H1 (cell line): ENCODE measurements around the gene SLC13A3. TPM values are rescaled to one million over a fixed set of nuclear protein-coding genes. Genes with fewer than 3 reads are reported as not detected.
A peak's percentile ranks its signal among the peaks of the same experiment; 100 is the strongest.

ENCODE experiments used
- CTCF ChIA-PET: fragments of 300-600 bp; sonication (Branson Sonifier 250); formaldehyde crosslinking; loops from one replicate; lab custom pipeline; 2021; ENCODE audit not compliant: partially characterized antibody; lab: Charles Lee
- POLR2A ChIA-PET: fragments of 300-600 bp; sonication (Branson Sonifier 250); formaldehyde crosslinking; loops from one replicate; lab custom pipeline; 2021; ENCODE audit warnings: inconsistent platforms; ENCODE audit not compliant: partially characterized antibody; lab: Charles Lee
- DNase-seq, 2 experiments: peaks; one replicate each; pipeline versions ENCODE4 v3.0.0 to v3.0.0-alpha.2; 2010 to 2022; ENCODE audit warnings: low spot score in 2 of 2, low read depth in 1 of 2, mixed read lengths in 1 of 2
- FAIRE-seq: peaks from 2 replicates; lab custom pipeline; 2011; peaks lifted over from hg19 to GRCh38; lab: Jason Lieb, UNC
- H2AFZ ChIP-seq: 2 replicates; pipeline ENCODE4 v1.8.1; 2012; ENCODE audit warnings: low read length, inconsistent platforms
- H2AK5ac ChIP-seq: 2 replicates; pipeline ENCODE4 v1.6.1; 2013; ENCODE audit warnings: low read depth, low read length
- H2BK120ac ChIP-seq: replicated peaks from 2 replicates; pipeline ENCODE3; 2013; ENCODE audit warnings: low read depth, low read length, inconsistent platforms
- H2BK12ac ChIP-seq: 2 replicates; pipeline ENCODE4 v1.6.1; 2013; ENCODE audit warnings: low read depth, low read length
- H2BK15ac ChIP-seq: 2 replicates; pipeline ENCODE4 v1.6.1; 2013; ENCODE audit warnings: low read length
- H2BK20ac ChIP-seq: 2 replicates; pipeline ENCODE4 v1.6.1; 2013; ENCODE audit warnings: low read length
- H2BK5ac ChIP-seq: 2 replicates; pipeline ENCODE4 v1.6.1; 2013; ENCODE audit warnings: low read depth, low read length
- H3K14ac ChIP-seq: 2 replicates; pipeline ENCODE4 v1.6.1; 2013; ENCODE audit warnings: inconsistent platforms; ENCODE audit not compliant: insufficient read length
- H3K18ac ChIP-seq: 2 replicates; pipeline ENCODE4 v1.6.1; 2013; ENCODE audit warnings: low read length; ENCODE audit errors: extremely low read depth
- H3K23ac ChIP-seq: 2 replicates; pipeline ENCODE4 v1.6.1; 2013; ENCODE audit warnings: inconsistent platforms; ENCODE audit not compliant: insufficient read length
- H3K23me2 ChIP-seq: 2 replicates; pipeline ENCODE4 v1.6.1; 2013; ENCODE audit warnings: low read depth, low read length
- H3K27ac ChIP-seq: 2 replicates; pipeline ENCODE4 v1.6.1; 2011; ENCODE audit warnings: low read depth, low read length, inconsistent platforms
- H3K27me3 ChIP-seq, 4 experiments: replicated peaks in 1 of 4; 1 replicate in 1 of 4; 2 replicates in 3 of 4; pipeline versions ENCODE4 v1.6.1 to v1.8.1; 2011 to 2013; ENCODE audit warnings: low read length in 3 of 4, mild to moderate bottlenecking in 3 of 4, inconsistent platforms in 2 of 4, mixed read lengths in 2 of 4, moderate library complexity in 1 of 4; ENCODE audit not compliant: control insufficient read depth in 3 of 4, insufficient read depth in 3 of 4; ENCODE audit errors: extremely low read depth in 1 of 4
- H3K36me3 ChIP-seq, 4 experiments: 2 replicates each; pipeline versions ENCODE4 v1.6.1 to v1.8.1; 2011 to 2013; ENCODE audit warnings: mild to moderate bottlenecking in 4 of 4, low read length in 3 of 4, moderate library complexity in 2 of 4, control low read depth in 1 of 4, inconsistent platforms in 1 of 4; ENCODE audit not compliant: insufficient read depth in 4 of 4, control insufficient read depth in 2 of 4
- H3K4ac ChIP-seq: replicated peaks from 2 replicates; pipeline ENCODE3; 2013; ENCODE audit warnings: low read length, low read depth, mixed read lengths, inconsistent platforms; ENCODE audit not compliant: insufficient read length
- H3K4me1 ChIP-seq, 4 experiments: replicated peaks in 1 of 4; 1 replicate in 1 of 4; 2 replicates in 3 of 4; pipeline versions ENCODE4 v1.6.1 to v1.8.1; 2011 to 2013; ENCODE audit warnings: low read length in 3 of 4, inconsistent platforms in 2 of 4, mixed read lengths in 1 of 4; ENCODE audit not compliant: insufficient read depth in 4 of 4, control insufficient read depth in 3 of 4
- H3K4me2 ChIP-seq, 2 experiments: 2 replicates each; pipeline versions ENCODE4 v1.6.1 to v1.8.1; 2011 to 2013; ENCODE audit warnings: low read depth in 2 of 2, low read length in 2 of 2, control low read depth in 1 of 2, inconsistent platforms in 1 of 2, mild to moderate bottlenecking in 1 of 2; ENCODE audit not compliant: insufficient read depth in 1 of 2
- H3K4me3 ChIP-seq, 4 experiments: fragments of 200-600, 300-600 bp in 1 of 4; sonication (generic), shearing (Covaris generic), sonication (Bioruptor Twin) in 1 of 4; 2 replicates each; pipeline versions ENCODE4 v1.5.1 to v1.8.1; 2011 to 2016; ENCODE audit warnings: low read length in 4 of 4, low read depth in 3 of 4, control low read depth in 2 of 4, inconsistent platforms in 2 of 4, mild to moderate bottlenecking in 2 of 4, mixed read lengths in 1 of 4, moderate library complexity in 1 of 4; ENCODE audit not compliant: insufficient read depth in 2 of 4; ENCODE audit errors: extremely low read depth in 1 of 4
- H3K56ac ChIP-seq: replicated peaks from 2 replicates; pipeline ENCODE3; 2013; ENCODE audit warnings: low read depth, mild to moderate bottlenecking, mixed read lengths, low read length, inconsistent platforms; ENCODE audit not compliant: insufficient read length
- H3K79me1 ChIP-seq: 2 replicates; pipeline ENCODE4 v1.6.1; 2013; ENCODE audit warnings: low read depth, low read length, control low read depth
- H3K79me2 ChIP-seq, 2 experiments: 2 replicates each; pipeline versions ENCODE4 v1.6.1 to v1.8.1; 2012 to 2013; ENCODE audit warnings: low read length in 2 of 2, mild to moderate bottlenecking in 2 of 2, inconsistent platforms in 1 of 2; ENCODE audit not compliant: insufficient read depth in 2 of 2, control insufficient read depth in 1 of 2
- H3K9ac ChIP-seq, 4 experiments: replicated peaks in 1 of 4; 1 replicate in 1 of 4; 2 replicates in 3 of 4; pipeline versions ENCODE4 v1.6.1 to v1.8.1; 2011 to 2013; ENCODE audit warnings: low read depth in 3 of 4, low read length in 3 of 4, control low read depth in 2 of 4, mild to moderate bottlenecking in 2 of 4, moderate library complexity in 2 of 4, inconsistent platforms in 1 of 4; ENCODE audit errors: extremely low read depth in 1 of 4
- H3K9me3 ChIP-seq, 2 experiments: 2 replicates each; pipeline versions ENCODE4 v1.6.1 to v1.8.1; 2012 to 2013; ENCODE audit warnings: mild to moderate bottlenecking in 2 of 2, moderate library complexity in 2 of 2, control low read depth in 1 of 2, inconsistent platforms in 1 of 2, low read depth in 1 of 2, low read length in 1 of 2, mixed read lengths in 1 of 2; ENCODE audit not compliant: insufficient read depth in 2 of 2
- H4K20me1 ChIP-seq, 2 experiments: replicated peaks in 1 of 2; 2 replicates each; pipeline versions ENCODE3 to v1.8.1; 2011 to 2013; ENCODE audit warnings: inconsistent platforms in 2 of 2, low read length in 2 of 2, mild to moderate bottlenecking in 1 of 2; ENCODE audit not compliant: insufficient read depth in 2 of 2, control insufficient read depth in 1 of 2
- H4K5ac ChIP-seq: 2 replicates; pipeline ENCODE4 v1.6.1; 2013; ENCODE audit warnings: low read length, low read depth, mixed read lengths, inconsistent platforms; ENCODE audit not compliant: insufficient read length
- H4K8ac ChIP-seq: 2 replicates; pipeline ENCODE4 v1.8.0; 2013; ENCODE audit warnings: mild to moderate bottlenecking, moderate library complexity, low read length, inconsistent platforms; ENCODE audit not compliant: insufficient read depth; ENCODE audit errors: extremely low read depth
- H4K91ac ChIP-seq: replicated peaks from 2 replicates; pipeline ENCODE3; 2013; ENCODE audit warnings: low read length, mixed read lengths, inconsistent platforms; ENCODE audit not compliant: insufficient read length
- NRF1 ChIP-seq: IDR thresholded peaks from 2 replicates; pipeline ENCODE4 v1.6.1; 2011; ENCODE audit warnings: mild to moderate bottlenecking, low read depth, low read length, improper control_type of control experiment
- RAD21 ChIP-seq, 2 experiments: IDR thresholded peaks in 1 of 2; conservative IDR thresholded peaks in 1 of 2; 2 replicates each; pipeline ENCODE4 v1.6.1; 2011; ENCODE audit warnings: low read depth in 2 of 2, low read length in 2 of 2, improper control_type of control experiment in 1 of 2, inconsistent platforms in 1 of 2, mild to moderate bottlenecking in 1 of 2, moderate library complexity in 1 of 2
- SP1 ChIP-seq: IDR thresholded peaks from 2 replicates; pipeline ENCODE4 v1.6.1; 2011; ENCODE audit warnings: low read depth, low read length
- WGBS, 2 experiments: shearing (Covaris generic) in 1 of 2; methylation state at CpG; one replicate each; pipeline versions ENCODE4 v1.1.6 to v1.1.7; 2013 to 2015; ENCODE audit warnings: low lambda C conversion rate in 2 of 2, mixed read lengths in 2 of 2, inconsistent platforms in 1 of 2, low coverage in 1 of 2, missing lambda C conversion rate in 1 of 2; ENCODE audit not compliant: insufficient replicate concordance in 2 of 2, insufficient coverage in 1 of 2, insufficient read length in 1 of 2; ENCODE audit errors: extremely low coverage in 1 of 2, missing lambda C conversion rate in 1 of 2; 5-methylcytosine and 5-hydroxymethylcytosine counted together
- polyA plus RNA-seq, 7 experiments: library from polyadenylated mRNA; depleted of rRNA in 3 of 7; stranded (reverse) in 5 of 7; unstranded in 2 of 7; fragments of >200 nt in 5 of 7; fragments of 200-250 nt in 2 of 7; gene quantifications; 1 replicate in 5 of 7; 2 replicates in 1 of 7; 4 replicates in 1 of 7; pipeline versions ENCODE4 v1.2.1 to v1.2.3, GENCODE V29; 2011 to 2013; ENCODE audit warnings: missing spikeins in 2 of 7, mixed read lengths in 2 of 7
- total RNA-seq: library from RNA; stranded (reverse); fragmentation: NEBNext Ultra II Directional; extraction: Animal tissue kit (Norgen Biotek cat#: 25700); gene quantifications from 2 replicates; pipeline ENCODE4 v1.2.1, GENCODE V29; 2021

Gene SLC13A3
- total and polyA plus RNA-seq, 2 of the 8 experiments (the other 6 are each of a cell fraction or from before 2014, with no cell fraction given) = 9.4 to 12.6 TPM

GRCh38 chr20:46559001-46559400 lies 92.3 kb downstream of the SLC13A3 start:
- no peak overlapping the region for H2AFZ ChIP-seq
- H4K20me1 ChIP-seq = no peaks in the 10 kb centered on the region
- TF ChIP-seq RAD21 (IDR thresholded peaks at IDR 0.05 in 1 of 2, conservative IDR thresholded peaks at IDR 0.05 in 1 of 2; ENCODE audit: low read depth in 2 of 2, low read length in 2 of 2) (no peak), SP1 (no peak), NRF1 (no peak)
- no peak overlapping the region for H3K4ac ChIP-seq
- no peak overlapping the region for H2BK15ac ChIP-seq
- peaks cover 18 to 30% (median 19%) of the 10 kb centered on the region in 4 experiments for H3K4me1 ChIP-seq
- no peak overlapping the region for H2BK5ac ChIP-seq
- H3K4me3 ChIP-seq = no peak overlapping the region
- no peak overlapping the region for H2BK120ac ChIP-seq
- H2BK12ac ChIP-seq = no peak overlapping the region
- no peak overlapping the region for H4K5ac ChIP-seq
- no peak overlapping the region for H2AK5ac ChIP-seq
- DNase-seq (no peak), FAIRE-seq (no peak)
- H2BK20ac ChIP-seq = 0 out of 2 replicates have a peak overlapping the region, but pooled peaks have one; percentile 32
- no peak overlapping the region for H3K4me2 ChIP-seq
- ChIA-PET POLR2A (interaction anchor here (0.7 to 2.3 kb wide), 5 partner anchors 10 to 266 kb away, joined by 3 to 5 read pairs (median 3); partner anchors contain the start of genes SLC13A3 and TP53RK), CTCF (interaction anchor here (0.6 to 4.9 kb wide), 13 partner anchors 8 to 127 kb away, joined by 3 to 64 read pairs (median 4); partner anchors contain the start of gene OCSTAMP)
- H3K56ac ChIP-seq = no peak overlapping the region
- no peak overlapping the region for H3K9ac ChIP-seq
- H3K9me3 ChIP-seq = no peaks in the 10 kb centered on the region
- H3K23ac ChIP-seq = no peak overlapping the region
- no peaks in the 10 kb centered on the region for H3K79me2 ChIP-seq
- H3K14ac ChIP-seq = no peak overlapping the region
- H3K36me3 ChIP-seq = no peaks in the 10 kb centered on the region
- WGBS, 2 experiments = 89% methylated on average over 3 of the region's 3 CpGs; no CpG with 5 or more reads in 1 of the 2 experiments
- no peak overlapping the region for H4K8ac ChIP-seq
- no peak overlapping the region for H3K18ac ChIP-seq
- no peaks in the 10 kb centered on the region for H3K27me3 ChIP-seq
- H3K23me2 ChIP-seq = peaks cover 2% of the 10 kb centered on the region; the same call in 1 of the 2 replicates
- H4K91ac ChIP-seq = no peak overlapping the region
- H3K79me1 ChIP-seq = no peaks in the 10 kb centered on the region; the same call in 1 of the 2 replicates
- H3K27ac ChIP-seq = no peak overlapping the region
